Measurements from ENCODE around the gene ACTR3. TPM values are rescaled to one million over a fixed set of nuclear protein-coding genes. Genes with fewer than 3 reads are reported as not detected.

Gene ACTR3
- total RNA-seq, 1 experiment from 2014 or later = 169 TPM

DNA sequence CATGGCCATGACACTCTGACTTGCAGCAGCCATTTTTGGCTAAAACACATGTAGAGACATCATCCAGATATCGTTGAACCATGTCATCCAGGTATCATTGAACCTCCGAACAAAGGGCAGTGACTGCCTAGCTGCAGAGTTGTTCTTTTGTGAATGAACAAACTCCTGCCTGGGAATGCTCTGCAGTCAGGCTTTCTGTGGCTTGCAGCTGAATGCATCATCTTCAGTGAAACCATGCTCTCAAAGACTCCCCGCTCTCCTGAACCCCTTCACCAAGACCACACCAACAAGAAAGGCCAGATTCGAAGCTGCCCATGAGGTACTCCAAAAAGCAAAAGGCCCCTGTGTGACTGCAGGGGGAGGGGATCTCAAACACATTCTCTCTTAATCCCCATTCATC, 118.8 kb downstream of the ACTR3 start (continued):
- TF ChIP-seq, protein P1, sequence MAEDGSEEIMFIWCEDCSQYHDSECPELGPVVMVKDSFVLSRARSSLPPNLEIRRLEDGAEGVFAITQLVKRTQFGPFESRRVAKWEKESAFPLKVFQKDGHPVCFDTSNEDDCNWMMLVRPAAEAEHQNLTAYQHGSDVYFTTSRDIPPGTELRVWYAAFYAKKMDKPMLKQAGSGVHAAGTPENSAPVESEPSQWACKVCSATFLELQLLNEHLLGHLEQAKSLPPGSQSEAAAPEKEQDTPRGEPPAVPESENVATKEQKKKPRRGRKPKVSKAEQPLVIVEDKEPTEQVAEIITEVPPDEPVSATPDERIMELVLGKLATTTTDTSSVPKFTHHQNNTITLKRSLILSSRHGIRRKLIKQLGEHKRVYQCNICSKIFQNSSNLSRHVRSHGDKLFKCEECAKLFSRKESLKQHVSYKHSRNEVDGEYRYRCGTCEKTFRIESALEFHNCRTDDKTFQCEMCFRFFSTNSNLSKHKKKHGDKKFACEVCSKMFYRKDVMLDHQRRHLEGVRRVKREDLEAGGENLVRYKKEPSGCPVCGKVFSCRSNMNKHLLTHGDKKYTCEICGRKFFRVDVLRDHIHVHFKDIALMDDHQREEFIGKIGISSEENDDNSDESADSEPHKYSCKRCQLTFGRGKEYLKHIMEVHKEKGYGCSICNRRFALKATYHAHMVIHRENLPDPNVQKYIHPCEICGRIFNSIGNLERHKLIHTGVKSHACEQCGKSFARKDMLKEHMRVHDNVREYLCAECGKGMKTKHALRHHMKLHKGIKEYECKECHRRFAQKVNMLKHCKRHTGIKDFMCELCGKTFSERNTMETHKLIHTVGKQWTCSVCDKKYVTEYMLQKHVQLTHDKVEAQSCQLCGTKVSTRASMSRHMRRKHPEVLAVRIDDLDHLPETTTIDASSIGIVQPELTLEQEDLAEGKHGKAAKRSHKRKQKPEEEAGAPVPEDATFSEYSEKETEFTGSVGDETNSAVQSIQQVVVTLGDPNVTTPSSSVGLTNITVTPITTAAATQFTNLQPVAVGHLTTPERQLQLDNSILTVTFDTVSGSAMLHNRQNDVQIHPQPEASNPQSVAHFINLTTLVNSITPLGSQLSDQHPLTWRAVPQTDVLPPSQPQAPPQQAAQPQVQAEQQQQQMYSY (CRISPR knock-in tag; IDR thresholded peaks at IDR 0.05) = no peak
- TF ChIP-seq SP1 (CRISPR knock-in tag; conservative IDR thresholded peaks at IDR 0.05) = no peak
- no peak for TF ChIP-seq ZSCAN18 (CRISPR knock-in tag; IDR thresholded peaks at IDR 0.05)
- TF ChIP-seq, protein P2, sequence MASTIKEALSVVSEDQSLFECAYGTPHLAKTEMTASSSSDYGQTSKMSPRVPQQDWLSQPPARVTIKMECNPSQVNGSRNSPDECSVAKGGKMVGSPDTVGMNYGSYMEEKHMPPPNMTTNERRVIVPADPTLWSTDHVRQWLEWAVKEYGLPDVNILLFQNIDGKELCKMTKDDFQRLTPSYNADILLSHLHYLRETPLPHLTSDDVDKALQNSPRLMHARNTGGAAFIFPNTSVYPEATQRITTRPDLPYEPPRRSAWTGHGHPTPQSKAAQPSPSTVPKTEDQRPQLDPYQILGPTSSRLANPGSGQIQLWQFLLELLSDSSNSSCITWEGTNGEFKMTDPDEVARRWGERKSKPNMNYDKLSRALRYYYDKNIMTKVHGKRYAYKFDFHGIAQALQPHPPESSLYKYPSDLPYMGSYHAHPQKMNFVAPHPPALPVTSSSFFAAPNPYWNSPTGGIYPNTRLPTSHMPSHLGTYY (CRISPR knock-in tag; IDR thresholded peaks at IDR 0.05) = no peak
- TF ChIP-seq, protein P3, sequence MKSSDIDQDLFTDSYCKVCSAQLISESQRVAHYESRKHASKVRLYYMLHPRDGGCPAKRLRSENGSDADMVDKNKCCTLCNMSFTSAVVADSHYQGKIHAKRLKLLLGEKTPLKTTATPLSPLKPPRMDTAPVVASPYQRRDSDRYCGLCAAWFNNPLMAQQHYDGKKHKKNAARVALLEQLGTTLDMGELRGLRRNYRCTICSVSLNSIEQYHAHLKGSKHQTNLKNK (CRISPR knock-in tag; IDR thresholded peaks at IDR 0.05) = no peak

DNA sequence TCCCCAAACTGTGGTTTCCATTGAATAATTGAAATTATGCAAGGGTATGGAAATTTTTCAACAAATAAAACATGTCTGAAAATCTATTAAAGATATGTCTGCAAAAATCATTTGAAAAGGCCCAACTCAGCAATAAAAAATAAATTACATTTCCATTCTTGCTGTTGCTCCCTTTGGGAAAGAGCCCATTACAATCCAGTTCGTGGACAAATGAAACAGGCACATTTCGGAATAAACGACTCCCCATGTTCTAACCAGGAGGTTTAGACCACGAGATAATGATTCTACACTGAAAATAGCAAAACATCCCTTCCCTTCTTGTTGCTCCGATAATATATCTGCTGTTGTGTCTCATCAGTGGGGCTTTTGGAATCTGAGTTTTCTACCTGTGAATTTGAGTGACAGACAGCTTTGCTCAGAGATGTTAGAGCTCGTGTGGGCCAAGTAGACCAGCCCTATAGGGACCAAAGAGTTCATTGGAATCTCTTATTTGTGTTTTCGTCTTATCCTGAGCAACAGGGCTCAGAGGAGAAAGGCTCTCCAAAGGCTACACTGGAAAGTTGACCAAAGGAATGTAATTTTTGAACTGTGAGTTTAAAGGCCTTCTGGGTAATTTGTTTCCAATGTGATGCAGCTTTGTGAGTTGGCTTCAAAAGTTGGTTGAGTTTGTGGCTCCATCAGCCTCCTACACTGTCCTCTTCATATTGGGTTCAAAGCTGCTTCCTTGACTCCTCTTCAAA, 119.5 kb downstream of the ACTR3 start:
- Mint-ChIP-seq H3K9me3 (peaks cover 44% of the 10 kb centered on the region), H3K36me3 (peaks cover 14% of the 10 kb centered on the region)

GRCh38 chr2:114010001-114010400, 120.1 kb downstream of the ACTR3 start:
- Mint-ChIP-seq H3K27me3 (ENCODE audit: low read depth) (peaks cover 6% of the 10 kb centered on the region; the same call in 1 of the 2 replicates), H3K9me3 (peaks cover 41% of the 10 kb centered on the region), H3K4me3 (no peak overlapping the region), H3K4me1 (no peaks in the 10 kb centered on the region), H3K27ac (no peak overlapping the region), H3K36me3 (peaks cover 8% of the 10 kb centered on the region)
- ChIA-PET CTCF (no interaction called here), POLR2A (no interaction called here)
- TF ChIP-seq SP1 (CRISPR knock-in tag; conservative IDR thresholded peaks at IDR 0.05) (no peak), RELA (CRISPR knock-in tag; IDR thresholded peaks at IDR 0.05; ENCODE audit: borderline replicate concordance) (no peak), TEAD1 (CRISPR knock-in tag; IDR thresholded peaks at IDR 0.05) (no peak), AR (CRISPR knock-in tag; IDR thresholded peaks at IDR 0.05) (no peak), IRF2 (CRISPR knock-in tag; IDR thresholded peaks at IDR 0.05; ENCODE audit: borderline replicate concordance, low read depth) (no peak), IRF1 (CRISPR knock-in tag; IDR thresholded peaks at IDR 0.05) (no peak), ZNF263 (CRISPR knock-in tag; IDR thresholded peaks at IDR 0.05; ENCODE audit: low read depth) (no peak), ELF4 (CRISPR knock-in tag; IDR thresholded peaks at IDR 0.05; ENCODE audit: low read depth) (no peak)
- TF ChIP-seq, protein P4, sequence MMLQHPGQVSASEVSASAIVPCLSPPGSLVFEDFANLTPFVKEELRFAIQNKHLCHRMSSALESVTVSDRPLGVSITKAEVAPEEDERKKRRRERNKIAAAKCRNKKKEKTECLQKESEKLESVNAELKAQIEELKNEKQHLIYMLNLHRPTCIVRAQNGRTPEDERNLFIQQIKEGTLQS (CRISPR knock-in tag; conservative IDR thresholded peaks at IDR 0.05) = no peak
- ATAC-seq (no peak), DNase-seq (ENCODE audit: low spot score) (no peak)

More for the DNA sequence above, 119.5 kb downstream of the ACTR3 start:
- H3K4me1 Mint-ChIP-seq = no peaks in the 10 kb centered on the region
- ChIA-PET CTCF (no interaction called here), POLR2A (no interaction called here)
- peaks cover 6% of the 10 kb centered on the region; the same call in 1 of the 2 replicates for H3K27me3 Mint-ChIP-seq (ENCODE audit: low read depth)
- DNase-seq (ENCODE audit: low spot score) (no peak), ATAC-seq (no peak)
- no peak overlapping the region for H3K27ac Mint-ChIP-seq
- TF ChIP-seq PREB (CRISPR knock-in tag; IDR thresholded peaks at IDR 0.05; ENCODE audit: borderline replicate concordance) (no peak), ZNF232 (CRISPR knock-in tag; IDR thresholded peaks at IDR 0.05) (no peak), ZNF416 (CRISPR knock-in tag; IDR thresholded peaks at IDR 0.05) (no peak), ZNF263 (CRISPR knock-in tag; IDR thresholded peaks at IDR 0.05; ENCODE audit: low read depth) (no peak), NFYB (CRISPR knock-in tag; conservative IDR thresholded peaks at IDR 0.05; ENCODE audit: low read depth) (no peak), TCF7 (CRISPR knock-in tag; IDR thresholded peaks at IDR 0.05; ENCODE audit: low read depth) (no peak), ZNF317 (CRISPR knock-in tag; IDR thresholded peaks at IDR 0.05; ENCODE audit: borderline replicate concordance, low read depth) (no peak)
- H3K4me3 Mint-ChIP-seq = no peak overlapping the region

All from WTC11 (cell line).